Fibroblast of lung (primary cell): ENCODE measurements around the gene JAK1.

Source experiments
- CTCF ChIP-seq, 2 donors: IDR thresholded peaks in 1 of 2; conservative IDR thresholded peaks in 1 of 2; 1 replicate in 1 of 2; 2 replicates in 1 of 2; pipeline ENCODE4 v1.5.1; 2011 to 2012; ENCODE audit warnings: low read length in 2 of 2, control low read depth in 1 of 2, inconsistent platforms in 1 of 2, low read depth in 1 of 2, mild to moderate bottlenecking in 1 of 2
- EZH2 ChIP-seq: IDR thresholded peaks from 2 replicates; pipeline ENCODE4 v1.5.1; 2012; ENCODE audit warnings: low read length, control low read depth, mild to moderate bottlenecking; ENCODE audit errors: missing control alignments

DNA sequence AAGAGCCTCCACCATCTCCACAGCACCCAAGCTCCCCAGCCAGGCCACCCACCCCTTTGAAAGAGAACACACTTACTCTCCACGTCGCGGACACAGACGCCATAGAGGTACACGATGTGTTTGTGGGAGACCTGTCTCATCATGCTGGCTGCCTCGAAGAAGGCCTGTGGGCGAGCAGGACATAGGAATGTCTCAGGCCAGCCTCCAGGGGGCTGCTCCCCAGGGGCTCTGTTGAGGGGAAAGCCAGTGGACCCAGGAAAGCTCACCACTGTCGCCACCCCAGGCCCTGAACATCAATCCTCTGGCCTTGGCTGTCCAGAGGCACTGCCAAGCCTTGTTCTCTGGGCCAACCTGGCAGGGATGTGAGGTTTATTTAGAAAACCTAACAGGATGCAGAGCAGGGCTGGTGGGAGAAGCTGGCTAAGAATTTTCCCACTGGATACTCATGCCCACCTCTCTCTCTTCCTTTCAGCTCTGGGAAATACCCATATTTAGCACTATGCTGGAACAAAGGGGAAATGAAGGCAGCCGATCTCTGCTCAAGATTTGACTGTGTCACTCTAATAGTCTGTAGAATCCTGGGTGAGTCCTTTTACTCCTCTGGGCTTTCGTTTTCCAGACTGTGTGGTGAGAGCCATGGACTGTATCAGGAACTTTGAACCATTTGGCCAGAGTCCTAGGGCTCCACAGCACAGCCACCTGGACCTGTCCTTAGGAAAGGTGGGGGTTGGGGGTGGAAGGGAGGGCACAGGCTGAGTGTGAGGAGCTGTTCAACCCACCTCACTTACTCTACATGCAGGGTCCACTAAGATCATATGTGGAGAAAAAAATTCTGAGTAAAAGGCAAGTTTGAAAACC is 119.5 kb downstream of the JAK1 start:
- TF ChIP-seq CTCF (conservative IDR thresholded peaks at IDR 0.05 in 1 of 2, IDR thresholded peaks at IDR 0.05 in 1 of 2; ENCODE audit: low read depth in 1 of 2, low read length in 2 of 2): no peak
- no peak for TF ChIP-seq EZH2
